H1 (cell line): Measurements from ENCODE around the gene BIRC5. TPM values are rescaled to one million over a fixed set of nuclear protein-coding genes. Genes with fewer than 3 reads are reported as not detected.

Experiments
- CTCF ChIA-PET: fragments of 300-600 bp; sonication (Branson Sonifier 250); formaldehyde crosslinking; loops from one replicate; lab custom pipeline; 2021; ENCODE audit not compliant: partially characterized antibody; lab: Charles Lee
- POLR2A ChIA-PET: fragments of 300-600 bp; sonication (Branson Sonifier 250); formaldehyde crosslinking; loops from one replicate; lab custom pipeline; 2021; ENCODE audit warnings: inconsistent platforms; ENCODE audit not compliant: partially characterized antibody; lab: Charles Lee
- DNase-seq, 2 experiments: peaks; one replicate each; pipeline versions ENCODE4 v3.0.0 to v3.0.0-alpha.2; 2010 to 2022; ENCODE audit warnings: low spot score in 2 of 2, low read depth in 1 of 2, mixed read lengths in 1 of 2
- FAIRE-seq: peaks from 2 replicates; lab custom pipeline; 2011; peaks lifted over from hg19 to GRCh38; lab: Jason Lieb, UNC
- H2AFZ ChIP-seq: 2 replicates; pipeline ENCODE4 v1.8.1; 2012; ENCODE audit warnings: low read length, inconsistent platforms
- H2AK5ac ChIP-seq: 2 replicates; pipeline ENCODE4 v1.6.1; 2013; ENCODE audit warnings: low read depth, low read length
- H2BK120ac ChIP-seq: replicated peaks from 2 replicates; pipeline ENCODE3; 2013; ENCODE audit warnings: low read depth, low read length, inconsistent platforms
- H2BK12ac ChIP-seq: 2 replicates; pipeline ENCODE4 v1.6.1; 2013; ENCODE audit warnings: low read depth, low read length
- H2BK15ac ChIP-seq: 2 replicates; pipeline ENCODE4 v1.6.1; 2013; ENCODE audit warnings: low read length
- H2BK20ac ChIP-seq: 2 replicates; pipeline ENCODE4 v1.6.1; 2013; ENCODE audit warnings: low read length
- H2BK5ac ChIP-seq: 2 replicates; pipeline ENCODE4 v1.6.1; 2013; ENCODE audit warnings: low read depth, low read length
- H3K14ac ChIP-seq: 2 replicates; pipeline ENCODE4 v1.6.1; 2013; ENCODE audit warnings: inconsistent platforms; ENCODE audit not compliant: insufficient read length
- H3K18ac ChIP-seq: 2 replicates; pipeline ENCODE4 v1.6.1; 2013; ENCODE audit warnings: low read length; ENCODE audit errors: extremely low read depth
- H3K23ac ChIP-seq: 2 replicates; pipeline ENCODE4 v1.6.1; 2013; ENCODE audit warnings: inconsistent platforms; ENCODE audit not compliant: insufficient read length
- H3K23me2 ChIP-seq: 2 replicates; pipeline ENCODE4 v1.6.1; 2013; ENCODE audit warnings: low read depth, low read length
- H3K27ac ChIP-seq: 2 replicates; pipeline ENCODE4 v1.6.1; 2011; ENCODE audit warnings: low read depth, low read length, inconsistent platforms
- H3K27me3 ChIP-seq, 4 experiments: replicated peaks in 1 of 4; 1 replicate in 1 of 4; 2 replicates in 3 of 4; pipeline versions ENCODE4 v1.6.1 to v1.8.1; 2011 to 2013; ENCODE audit warnings: low read length in 3 of 4, mild to moderate bottlenecking in 3 of 4, inconsistent platforms in 2 of 4, mixed read lengths in 2 of 4, moderate library complexity in 1 of 4; ENCODE audit not compliant: control insufficient read depth in 3 of 4, insufficient read depth in 3 of 4; ENCODE audit errors: extremely low read depth in 1 of 4
- H3K36me3 ChIP-seq, 4 experiments: 2 replicates each; pipeline versions ENCODE4 v1.6.1 to v1.8.1; 2011 to 2013; ENCODE audit warnings: mild to moderate bottlenecking in 4 of 4, low read length in 3 of 4, moderate library complexity in 2 of 4, control low read depth in 1 of 4, inconsistent platforms in 1 of 4; ENCODE audit not compliant: insufficient read depth in 4 of 4, control insufficient read depth in 2 of 4
- H3K4ac ChIP-seq: replicated peaks from 2 replicates; pipeline ENCODE3; 2013; ENCODE audit warnings: low read length, low read depth, mixed read lengths, inconsistent platforms; ENCODE audit not compliant: insufficient read length
- H3K4me1 ChIP-seq, 4 experiments: replicated peaks in 1 of 4; 1 replicate in 1 of 4; 2 replicates in 3 of 4; pipeline versions ENCODE4 v1.6.1 to v1.8.1; 2011 to 2013; ENCODE audit warnings: low read length in 3 of 4, inconsistent platforms in 2 of 4, mixed read lengths in 1 of 4; ENCODE audit not compliant: insufficient read depth in 4 of 4, control insufficient read depth in 3 of 4
- H3K4me2 ChIP-seq, 2 experiments: 2 replicates each; pipeline versions ENCODE4 v1.6.1 to v1.8.1; 2011 to 2013; ENCODE audit warnings: low read depth in 2 of 2, low read length in 2 of 2, control low read depth in 1 of 2, inconsistent platforms in 1 of 2, mild to moderate bottlenecking in 1 of 2; ENCODE audit not compliant: insufficient read depth in 1 of 2
- H3K4me3 ChIP-seq, 4 experiments: fragments of 200-600, 300-600 bp in 1 of 4; sonication (generic), shearing (Covaris generic), sonication (Bioruptor Twin) in 1 of 4; 2 replicates each; pipeline versions ENCODE4 v1.5.1 to v1.8.1; 2011 to 2016; ENCODE audit warnings: low read length in 4 of 4, low read depth in 3 of 4, control low read depth in 2 of 4, inconsistent platforms in 2 of 4, mild to moderate bottlenecking in 2 of 4, mixed read lengths in 1 of 4, moderate library complexity in 1 of 4; ENCODE audit not compliant: insufficient read depth in 2 of 4; ENCODE audit errors: extremely low read depth in 1 of 4
- H3K56ac ChIP-seq: replicated peaks from 2 replicates; pipeline ENCODE3; 2013; ENCODE audit warnings: low read depth, mild to moderate bottlenecking, mixed read lengths, low read length, inconsistent platforms; ENCODE audit not compliant: insufficient read length
- H3K79me1 ChIP-seq: 2 replicates; pipeline ENCODE4 v1.6.1; 2013; ENCODE audit warnings: low read depth, low read length, control low read depth
- H3K79me2 ChIP-seq, 2 experiments: 2 replicates each; pipeline versions ENCODE4 v1.6.1 to v1.8.1; 2012 to 2013; ENCODE audit warnings: low read length in 2 of 2, mild to moderate bottlenecking in 2 of 2, inconsistent platforms in 1 of 2; ENCODE audit not compliant: insufficient read depth in 2 of 2, control insufficient read depth in 1 of 2
- H3K9ac ChIP-seq, 4 experiments: replicated peaks in 1 of 4; 1 replicate in 1 of 4; 2 replicates in 3 of 4; pipeline versions ENCODE4 v1.6.1 to v1.8.1; 2011 to 2013; ENCODE audit warnings: low read depth in 3 of 4, low read length in 3 of 4, control low read depth in 2 of 4, mild to moderate bottlenecking in 2 of 4, moderate library complexity in 2 of 4, inconsistent platforms in 1 of 4; ENCODE audit errors: extremely low read depth in 1 of 4
- H3K9me3 ChIP-seq, 2 experiments: 2 replicates each; pipeline versions ENCODE4 v1.6.1 to v1.8.1; 2012 to 2013; ENCODE audit warnings: mild to moderate bottlenecking in 2 of 2, moderate library complexity in 2 of 2, control low read depth in 1 of 2, inconsistent platforms in 1 of 2, low read depth in 1 of 2, low read length in 1 of 2, mixed read lengths in 1 of 2; ENCODE audit not compliant: insufficient read depth in 2 of 2
- H4K20me1 ChIP-seq, 2 experiments: replicated peaks in 1 of 2; 2 replicates each; pipeline versions ENCODE3 to v1.8.1; 2011 to 2013; ENCODE audit warnings: inconsistent platforms in 2 of 2, low read length in 2 of 2, mild to moderate bottlenecking in 1 of 2; ENCODE audit not compliant: insufficient read depth in 2 of 2, control insufficient read depth in 1 of 2
- H4K5ac ChIP-seq: 2 replicates; pipeline ENCODE4 v1.6.1; 2013; ENCODE audit warnings: low read length, low read depth, mixed read lengths, inconsistent platforms; ENCODE audit not compliant: insufficient read length
- H4K8ac ChIP-seq: 2 replicates; pipeline ENCODE4 v1.8.0; 2013; ENCODE audit warnings: mild to moderate bottlenecking, moderate library complexity, low read length, inconsistent platforms; ENCODE audit not compliant: insufficient read depth; ENCODE audit errors: extremely low read depth
- H4K91ac ChIP-seq: replicated peaks from 2 replicates; pipeline ENCODE3; 2013; ENCODE audit warnings: low read length, mixed read lengths, inconsistent platforms; ENCODE audit not compliant: insufficient read length
- ATF2 ChIP-seq: IDR thresholded peaks from 2 replicates; pipeline ENCODE4 v1.6.1; 2012; ENCODE audit warnings: low read length, inconsistent platforms
- BCL11A ChIP-seq, 2 experiments: IDR thresholded peaks; one replicate each; pipeline ENCODE4 v1.6.1; 2011; ENCODE audit warnings: low read depth in 2 of 2, low read length in 2 of 2, mild to moderate bottlenecking in 2 of 2
- CEBPB ChIP-seq: IDR thresholded peaks from 2 replicates; pipeline ENCODE4 v1.6.1; 2012; ENCODE audit warnings: low read depth, low read length
- EP300 ChIP-seq, 2 experiments: IDR thresholded peaks; 1 replicate in 1 of 2; 2 replicates in 1 of 2; pipeline ENCODE4 v1.6.1; 2011 to 2012; ENCODE audit warnings: low read depth in 2 of 2, low read length in 2 of 2, mild to moderate bottlenecking in 2 of 2, borderline replicate concordance in 1 of 2, inconsistent platforms in 1 of 2, moderate library complexity in 1 of 2
- HDAC2 ChIP-seq, 2 experiments: fragments of 300-600 bp in 1 of 2; sonication (generic) in 1 of 2; IDR thresholded peaks; 2 replicates each; pipeline ENCODE4 v1.6.1; 2011 to 2012; ENCODE audit warnings: low read depth in 2 of 2, low read length in 2 of 2, mild to moderate bottlenecking in 2 of 2, moderate library complexity in 2 of 2, borderline replicate concordance in 1 of 2, inconsistent platforms in 1 of 2
- KDM5A ChIP-seq: fragments of 200-600 bp; IDR thresholded peaks from 2 replicates; pipeline ENCODE4 v1.7.1; 2012; ENCODE audit warnings: mild to moderate bottlenecking, low read length, inconsistent platforms, mixed read lengths
- NRF1 ChIP-seq: IDR thresholded peaks from 2 replicates; pipeline ENCODE4 v1.6.1; 2011; ENCODE audit warnings: mild to moderate bottlenecking, low read depth, low read length, improper control_type of control experiment
- SIX5 ChIP-seq: IDR thresholded peaks from 2 replicates; pipeline ENCODE4 v1.6.1; 2011; ENCODE audit warnings: mild to moderate bottlenecking, low read depth, low read length
- WGBS, 2 experiments: shearing (Covaris generic) in 1 of 2; methylation state at CpG; one replicate each; pipeline versions ENCODE4 v1.1.6 to v1.1.7; 2013 to 2015; ENCODE audit warnings: low lambda C conversion rate in 2 of 2, mixed read lengths in 2 of 2, inconsistent platforms in 1 of 2, low coverage in 1 of 2, missing lambda C conversion rate in 1 of 2; ENCODE audit not compliant: insufficient replicate concordance in 2 of 2, insufficient coverage in 1 of 2, insufficient read length in 1 of 2; ENCODE audit errors: extremely low coverage in 1 of 2, missing lambda C conversion rate in 1 of 2; 5-methylcytosine and 5-hydroxymethylcytosine counted together
- polyA plus RNA-seq, 7 experiments: library from polyadenylated mRNA; depleted of rRNA in 3 of 7; stranded (reverse) in 5 of 7; unstranded in 2 of 7; fragments of >200 nt in 5 of 7; fragments of 200-250 nt in 2 of 7; gene quantifications; 1 replicate in 5 of 7; 2 replicates in 1 of 7; 4 replicates in 1 of 7; pipeline versions ENCODE4 v1.2.1 to v1.2.3, GENCODE V29; 2011 to 2013; ENCODE audit warnings: missing spikeins in 2 of 7, mixed read lengths in 2 of 7
- total RNA-seq: library from RNA; stranded (reverse); fragmentation: NEBNext Ultra II Directional; extraction: Animal tissue kit (Norgen Biotek cat#: 25700); gene quantifications from 2 replicates; pipeline ENCODE4 v1.2.1, GENCODE V29; 2021
- TF ChIP-seq, protein P1 (sequence below): IDR thresholded peaks from 2 replicates; pipeline ENCODE4 v1.6.1; 2011; ENCODE audit warnings: low read depth, mild to moderate bottlenecking, low read length; ENCODE audit not compliant: insufficient read depth

The BIRC5 gene
- total and polyA plus RNA-seq, 2 of the 8 experiments (the other 6 are each of a cell fraction or from before 2014, with no cell fraction given) = 42.2 to 108 TPM

DNA sequence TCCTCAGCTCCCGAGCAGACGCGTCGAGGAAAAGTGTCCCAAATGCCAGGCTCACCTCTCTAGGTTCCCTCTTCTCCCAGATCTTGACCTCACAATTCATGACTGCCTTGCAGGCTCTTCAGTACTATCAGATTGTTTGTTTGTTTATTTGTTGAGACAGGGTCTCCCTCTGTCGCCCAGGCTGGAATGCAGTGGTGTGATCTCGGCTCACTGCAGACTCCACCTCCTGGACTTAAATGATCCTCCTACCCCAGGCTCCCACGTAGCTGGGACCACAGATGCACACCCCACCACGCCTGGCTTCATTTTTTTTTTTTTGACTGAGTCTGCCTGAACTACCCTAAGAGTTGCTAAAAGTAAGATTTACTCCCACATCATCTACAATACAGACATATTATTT lies 33.3 kb downstream of the BIRC5 start:
- no peaks in the 10 kb centered on the region for H4K20me1 ChIP-seq
- H3K27ac ChIP-seq = 0 out of 2 replicates have a peak overlapping the region, but pooled peaks have one; percentile 40
- no peak overlapping the region for H3K14ac ChIP-seq
- FAIRE-seq (no peak), DNase-seq (no peak)
- H3K36me3 ChIP-seq = no peaks in the 10 kb centered on the region
- H4K91ac ChIP-seq = peak overlapping the region; percentile 56
- no peak overlapping the region for H2AK5ac ChIP-seq
- H3K56ac ChIP-seq = no peak overlapping the region
- H3K79me1 ChIP-seq = no peaks in the 10 kb centered on the region; the same call in 1 of the 2 replicates
- H2BK15ac ChIP-seq = no peak overlapping the region
- H2AFZ ChIP-seq = no peak overlapping the region
- no peaks in the 10 kb centered on the region; the same call in 1 of the 2 replicates for H3K23me2 ChIP-seq
- 90% methylated on average over 8 of the region's 8 CpGs; no CpG with 5 or more reads in 1 of the 2 experiments for WGBS, 2 experiments
- POLR2A ChIA-PET = no interaction called here
- no peak overlapping the region for H3K4me3 ChIP-seq
- H3K4me2 ChIP-seq = no peak overlapping the region
- CTCF ChIA-PET = interaction anchor here (0.5 to 5.6 kb wide), 7 partner anchors 11 to 72 kb away, joined by 3 to 35 read pairs (median 3); no protein-coding TSS in a partner anchor
- H3K9me3 ChIP-seq = no peaks in the 10 kb centered on the region
- no peak overlapping the region for H3K23ac ChIP-seq
- H2BK120ac ChIP-seq = no peak overlapping the region
- H3K9ac ChIP-seq = no peak overlapping the region
- H4K5ac ChIP-seq = no peak overlapping the region
- no peak overlapping the region for H4K8ac ChIP-seq
- no peaks in the 10 kb centered on the region for H3K27me3 ChIP-seq
- H3K18ac ChIP-seq = no peak overlapping the region
- H3K79me2 ChIP-seq = no peaks in the 10 kb centered on the region
- no peak overlapping the region for H2BK20ac ChIP-seq
- peaks cover 0 to 14% (median 7%) of the 10 kb centered on the region in 4 experiments; a peak in 5 of 7 replicates for H3K4me1 ChIP-seq
- H2BK12ac ChIP-seq = no peak overlapping the region; the same call in 1 of the 2 replicates
- H3K4ac ChIP-seq = no peak overlapping the region
- no peak overlapping the region for H2BK5ac ChIP-seq
- no peak for TF ChIP-seq CEBPB
- TF ChIP-seq NRF1 = no peak
- TF ChIP-seq, protein P1, sequence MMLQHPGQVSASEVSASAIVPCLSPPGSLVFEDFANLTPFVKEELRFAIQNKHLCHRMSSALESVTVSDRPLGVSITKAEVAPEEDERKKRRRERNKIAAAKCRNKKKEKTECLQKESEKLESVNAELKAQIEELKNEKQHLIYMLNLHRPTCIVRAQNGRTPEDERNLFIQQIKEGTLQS = no peak
- TF ChIP-seq BCL11A (IDR thresholded peaks at IDR 0.05; ENCODE audit: low read depth in 2 of 2, low read length in 2 of 2) = no peak
- no peak for TF ChIP-seq HDAC2 (IDR thresholded peaks at IDR 0.05; ENCODE audit: borderline replicate concordance in 1 of 2, low read depth in 2 of 2, low read length in 2 of 2)
- TF ChIP-seq EP300 (IDR thresholded peaks at IDR 0.05; ENCODE audit: borderline replicate concordance in 1 of 2, low read depth in 2 of 2, low read length in 2 of 2) = no peak
- no peak for TF ChIP-seq KDM5A
- TF ChIP-seq SIX5 = no peak
- no peak for TF ChIP-seq ATF2
